IMR-90 (cell line): ENCODE data around the gene CDR2. TPM values are rescaled to one million over a fixed set of nuclear protein-coding genes. Genes with fewer than 3 reads are reported as not detected.

Experiments used
- ATAC-seq: fragments of 200-7000 bp; cut with Tn5 transposase; 2 replicates; pipeline ENCODE4 v1.9.1; 2020; ENCODE audit warnings: low read depth, mild to moderate bottlenecking, moderate library complexity
- BruUV-seq: library from RNA; stranded (reverse); fragments of 400-500 nt; replicated peaks from 2 replicates; lab custom pipeline; 2021; lab: Mats Ljungman, UMichigan
- CTCF ChIA-PET: fragments of 300-600 bp; formaldehyde crosslinking; extraction: SDS; loops from one replicate; lab custom pipeline; 2021; ENCODE audit warnings: antibody characterized with exemption; lab: Yijun Ruan, JAX
- POLR2A ChIA-PET: fragments of 300-600 bp; sonication (Branson Sonifier 250); formaldehyde crosslinking; loops from one replicate; lab custom pipeline; 2022; ENCODE audit warnings: antibody characterized with exemption; ENCODE audit not compliant: unreplicated experiment; lab: Charles Lee
- DNase-seq: peaks from one replicate; pipeline ENCODE4 v3.0.0; 2013
- H2AFZ ChIP-seq: replicated peaks from 2 replicates; pipeline ENCODE3; 2013; ENCODE audit warnings: low read length, mild to moderate bottlenecking; ENCODE audit not compliant: poor library complexity
- H2AK5ac ChIP-seq: 2 replicates; pipeline ENCODE4 v1.6.1; 2013; ENCODE audit warnings: low read depth, low read length, inconsistent platforms
- H2AK9ac ChIP-seq: replicated peaks from 2 replicates; pipeline ENCODE3; 2013; ENCODE audit warnings: mild to moderate bottlenecking, low read depth, low read length, moderate library complexity; ENCODE audit not compliant: poor library complexity
- H2BK120ac ChIP-seq: 2 replicates; pipeline ENCODE4 v1.6.1; 2013; ENCODE audit warnings: low read depth, low read length, inconsistent platforms
- H2BK15ac ChIP-seq: 3 replicates; pipeline ENCODE4 v1.6.1; 2013; ENCODE audit warnings: low read depth, low read length, inconsistent platforms
- H2BK20ac ChIP-seq: 2 replicates; pipeline ENCODE4 v1.6.1; 2013; ENCODE audit warnings: low read depth, mild to moderate bottlenecking, inconsistent platforms, low read length, moderate library complexity
- H2BK5ac ChIP-seq: 2 replicates; pipeline ENCODE4 v1.6.1; 2013; ENCODE audit warnings: mild to moderate bottlenecking, low read depth, low read length, inconsistent platforms; ENCODE audit not compliant: poor library complexity, severe bottlenecking
- H3K14ac ChIP-seq: replicated peaks from 2 replicates; pipeline ENCODE4 v1.6.1; 2013; ENCODE audit warnings: low read depth, low read length, inconsistent platforms
- H3K18ac ChIP-seq: 2 replicates; pipeline ENCODE4 v1.6.1; 2013; ENCODE audit warnings: low read depth, low read length, control low read depth
- H3K23ac ChIP-seq: 2 replicates; pipeline ENCODE4 v1.6.1; 2013; ENCODE audit warnings: low read depth, low read length, inconsistent platforms
- H3K27ac ChIP-seq: 2 replicates; pipeline ENCODE4 v1.5.1; 2013; ENCODE audit warnings: mild to moderate bottlenecking, control low read depth, low read length; ENCODE audit not compliant: insufficient read depth
- H3K27me3 ChIP-seq: 2 replicates; pipeline ENCODE4 v1.6.1; 2013; ENCODE audit warnings: low read length; ENCODE audit not compliant: control insufficient read depth, insufficient read depth
- H3K36me3 ChIP-seq: 2 replicates; pipeline ENCODE4 v1.6.1; 2013; ENCODE audit warnings: low read length, mixed read lengths; ENCODE audit not compliant: control insufficient read depth, insufficient read depth
- H3K4ac ChIP-seq: 2 replicates; pipeline ENCODE4 v1.6.1; 2013; ENCODE audit warnings: low read depth, low read length, inconsistent platforms
- H3K4me1 ChIP-seq: 2 replicates; pipeline ENCODE4 v1.6.1; 2013; ENCODE audit warnings: low read length, mixed read lengths; ENCODE audit not compliant: control insufficient read depth, insufficient read depth
- H3K4me2 ChIP-seq: 2 replicates; pipeline ENCODE4 v1.6.1; 2013; ENCODE audit warnings: low read depth, mild to moderate bottlenecking, control low read depth, low read length, moderate library complexity
- H3K4me3 ChIP-seq: 2 replicates; pipeline ENCODE4 v1.5.1; 2013; ENCODE audit warnings: low read depth, mild to moderate bottlenecking, control low read depth, low read length, moderate library complexity; ENCODE audit not compliant: insufficient read depth
- H3K56ac ChIP-seq: 2 replicates; pipeline ENCODE4 v1.6.1; 2013; ENCODE audit warnings: low read length, inconsistent platforms; ENCODE audit not compliant: insufficient read depth; ENCODE audit errors: extremely low read depth
- H3K79me1 ChIP-seq, 2 experiments: 2 replicates each; pipeline ENCODE4 v1.6.1; 2013; ENCODE audit warnings: low read length in 2 of 2, inconsistent platforms in 1 of 2, low read depth in 1 of 2
- H3K9ac ChIP-seq: 2 replicates; pipeline ENCODE4 v1.6.1; 2013; ENCODE audit warnings: low read depth, low read length, control low read depth
- H3K9me1 ChIP-seq: 2 replicates; pipeline ENCODE4 v1.6.1; 2013; ENCODE audit warnings: low read length, inconsistent platforms; ENCODE audit not compliant: insufficient read depth
- H3K9me3 ChIP-seq: 2 replicates; pipeline ENCODE4 v1.6.1; 2013; ENCODE audit warnings: low read length; ENCODE audit not compliant: control insufficient read depth, insufficient read depth
- H4K20me1 ChIP-seq: 2 replicates; pipeline ENCODE4 v1.6.1; 2013; ENCODE audit warnings: low read length, inconsistent platforms; ENCODE audit not compliant: insufficient read depth
- H4K5ac ChIP-seq: 2 replicates; pipeline ENCODE4 v1.6.1; 2013; ENCODE audit warnings: mild to moderate bottlenecking, low read depth, low read length, control low read depth
- H4K8ac ChIP-seq, 2 experiments: 2 replicates each; pipeline ENCODE4 v1.6.1; 2013; ENCODE audit warnings: low read depth in 2 of 2, low read length in 2 of 2, control low read depth in 1 of 2, inconsistent platforms in 1 of 2
- H4K91ac ChIP-seq: 2 replicates; pipeline ENCODE4 v1.6.1; 2013; ENCODE audit warnings: low read depth, low read length, inconsistent platforms; ENCODE audit not compliant: insufficient read depth
- BHLHE40 ChIP-seq: fragments of 150-350 bp; IDR thresholded peaks from 2 replicates; pipeline ENCODE4 v1.6.1; 2016; ENCODE audit warnings: mild to moderate bottlenecking, low read depth, low read length
- CEBPB ChIP-seq: IDR thresholded peaks from 2 replicates; pipeline ENCODE4 v1.6.1; 2012; ENCODE audit warnings: low read depth, low read length, improper control_type of control experiment
- CHD1 ChIP-seq: IDR thresholded peaks from 2 replicates; pipeline ENCODE4 v1.6.1; 2012; ENCODE audit warnings: low read depth, low read length, improper control_type of control experiment
- ELK1 ChIP-seq: fragments of 150-350 bp; IDR thresholded peaks from 2 replicates; pipeline ENCODE4 v1.6.1; 2016; ENCODE audit warnings: low read depth, mild to moderate bottlenecking, low read length, moderate library complexity, borderline replicate concordance
- FOS ChIP-seq: fragments of 150-350 bp; IDR thresholded peaks from 2 replicates; pipeline ENCODE4 v1.6.1; 2016; ENCODE audit warnings: low read depth, low read length
- MAFK ChIP-seq: IDR thresholded peaks from 2 replicates; pipeline ENCODE4 v1.6.1; 2012; ENCODE audit warnings: low read depth, low read length, improper control_type of control experiment
- MAZ ChIP-seq: IDR thresholded peaks from 2 replicates; pipeline ENCODE4 v1.6.1; 2012; ENCODE audit warnings: low read depth, mild to moderate bottlenecking, low read length, improper control_type of control experiment, moderate library complexity, borderline replicate concordance
- MXI1 ChIP-seq: IDR thresholded peaks from 2 replicates; pipeline ENCODE4 v1.6.1; 2012; ENCODE audit warnings: low read depth, mild to moderate bottlenecking, low read length, moderate library complexity, borderline replicate concordance
- NFE2L2 ChIP-seq: fragments of 150-350 bp; IDR thresholded peaks from 2 replicates; pipeline ENCODE4 v1.6.1; 2016; ENCODE audit warnings: low read depth, mild to moderate bottlenecking, low read length
- POLR2A ChIP-seq: IDR thresholded peaks from 2 replicates; pipeline ENCODE4 v1.6.1; 2012; ENCODE audit warnings: mild to moderate bottlenecking, low read depth, low read length
- RAD21 ChIP-seq: IDR thresholded peaks from 2 replicates; pipeline ENCODE4 v1.6.1; 2012; ENCODE audit warnings: low read length, improper control_type of control experiment
- RCOR1 ChIP-seq: IDR thresholded peaks from 2 replicates; pipeline ENCODE4 v1.6.1; 2012; ENCODE audit warnings: mild to moderate bottlenecking, low read length, improper control_type of control experiment; ENCODE audit not compliant: insufficient replicate concordance
- RFX5 ChIP-seq: IDR thresholded peaks from 2 replicates; pipeline ENCODE4 v1.8.0; 2012; ENCODE audit warnings: low read depth, mild to moderate bottlenecking, low read length, moderate library complexity
- SMC3 ChIP-seq: fragments of 150-350 bp; IDR thresholded peaks from 2 replicates; pipeline ENCODE4 v1.6.1; 2016; ENCODE audit warnings: low read depth, mild to moderate bottlenecking, antibody characterized with exemption, low read length, moderate library complexity
- WGBS, 2 experiments: methylation state at CpG; one replicate each; pipeline versions ENCODE4 v1.1.5 to v1.1.7; 2013; ENCODE audit warnings: missing lambda C conversion rate in 2 of 2; ENCODE audit not compliant: insufficient read length in 1 of 2; ENCODE audit errors: extremely low coverage in 2 of 2; 5-methylcytosine and 5-hydroxymethylcytosine counted together
- dilution Hi-C: fragments of 300-500 bp; cut with HindIII; formaldehyde crosslinking; loops from one replicate; pipeline ENCODE4 v1.14.3; 2018; ENCODE audit warnings: low sequenced_read_pairs; ENCODE audit not compliant: unreplicated experiment
- in situ Hi-C: fragments of 300-500 bp; cut with MboI; formaldehyde crosslinking; loops from 3 replicates; pipeline ENCODE4 v1.14.3; 2019; ENCODE audit warnings: low sequenced_read_pairs, inconsistent platforms, mixed read lengths
- intact Hi-C: fragments of 100-400 bp; cut with micrococcal nuclease; formaldehyde crosslinking; loops from 2 replicates; pipeline ENCODE4 v1.10.0; 2022
- polyA plus RNA-seq, 3 experiments: library from polyadenylated mRNA; depleted of rRNA; stranded (reverse); fragments of >200 nt; gene quantifications; 2 replicates each; pipeline ENCODE4 v1.2.3, GENCODE V29; 2012; ENCODE audit warnings: low replicate concordance in 1 of 3
- total RNA-seq: library from RNA; depleted of rRNA; stranded (reverse); fragments of >200 nt; gene quantifications from 2 replicates; pipeline ENCODE4 v1.2.3, GENCODE V29; 2012
- TF ChIP-seq, protein P1 (sequence below): conservative IDR thresholded peaks from 2 replicates; pipeline ENCODE4 v1.5.1; 2012; ENCODE audit warnings: mild to moderate bottlenecking, low read depth, low read length, improper control_type of control experiment
- TF ChIP-seq, protein P2 (sequence below): fragments of 150-350 bp; IDR thresholded peaks from 2 replicates; pipeline ENCODE4 v1.6.1; 2017; ENCODE audit warnings: mild to moderate bottlenecking, antibody characterized with exemption, low read length, low read depth

Gene CDR2
- total and polyA plus RNA-seq, 2 of the 4 experiments (the other 2 are of a cell fraction): 37.7 to 48.4 TPM

- Histone ChIP-seq H3K23ac (no peak overlapping the region), H4K5ac (no peak overlapping the region), H3K56ac (no peak overlapping the region), H2AK9ac (no peak overlapping the region), H2BK120ac (no peak overlapping the region), H3K27me3 (no peaks in the 10 kb centered on the region), H3K18ac (0 out of 2 replicates have a peak overlapping the region, but pooled peaks have one; percentile 2), H2AFZ (no peak overlapping the region), H3K4ac (no peak overlapping the region; the same call in 1 of the 2 replicates), H4K8ac (0 out of 4 replicates have a peak overlapping the region, but pooled peaks of 1 of the 2 experiments have one; percentile 3), H3K36me3 (peaks cover 31% of the 10 kb centered on the region), H3K9me1 (peaks cover 11% of the 10 kb centered on the region), H3K4me3 (no peak overlapping the region), H3K4me1 (peaks cover 20% of the 10 kb centered on the region), H4K91ac (no peak overlapping the region), H2BK5ac (peak overlapping the region; percentile 41), H3K27ac (peak overlapping the region; percentile 38; the same call in 1 of the 2 replicates), H2BK20ac (no peak overlapping the region), H3K4me2 (0 out of 2 replicates have a peak overlapping the region, but pooled peaks have one; percentile 7), H3K9ac (no peak overlapping the region), H3K79me1 (peaks cover 21 to 66% of the 10 kb centered on the region in 2 experiments), H3K14ac (no peak overlapping the region), H2BK15ac (no peak overlapping the region), H3K9me3 (no peaks in the 10 kb centered on the region), H4K20me1 (peaks cover 87% of the 10 kb centered on the region), H2AK5ac (no peak overlapping the region)
- POLR2A ChIA-PET: no interaction called here
- DNase-seq (no peak), ATAC-seq (no peak)
- dilution Hi-C loops: no loop called here
- in situ Hi-C loops: no loop called here
- intact Hi-C loops: no loop called here
- no CpG with 5 or more reads among the region's 3 CpGs for WGBS, 2 experiments
- CTCF ChIA-PET: no interaction called here
- no peak for TF ChIP-seq ELK1
- no peak for TF ChIP-seq POLR2A
- no peak for TF ChIP-seq RFX5
- no peak for TF ChIP-seq RCOR1
- TF ChIP-seq RAD21: no peak
- no peak for TF ChIP-seq BHLHE40
- no peak for TF ChIP-seq MAZ
- TF ChIP-seq SMC3: no peak
- no peak for TF ChIP-seq MXI1
- TF ChIP-seq FOS: no peak
- TF ChIP-seq, protein P1, sequence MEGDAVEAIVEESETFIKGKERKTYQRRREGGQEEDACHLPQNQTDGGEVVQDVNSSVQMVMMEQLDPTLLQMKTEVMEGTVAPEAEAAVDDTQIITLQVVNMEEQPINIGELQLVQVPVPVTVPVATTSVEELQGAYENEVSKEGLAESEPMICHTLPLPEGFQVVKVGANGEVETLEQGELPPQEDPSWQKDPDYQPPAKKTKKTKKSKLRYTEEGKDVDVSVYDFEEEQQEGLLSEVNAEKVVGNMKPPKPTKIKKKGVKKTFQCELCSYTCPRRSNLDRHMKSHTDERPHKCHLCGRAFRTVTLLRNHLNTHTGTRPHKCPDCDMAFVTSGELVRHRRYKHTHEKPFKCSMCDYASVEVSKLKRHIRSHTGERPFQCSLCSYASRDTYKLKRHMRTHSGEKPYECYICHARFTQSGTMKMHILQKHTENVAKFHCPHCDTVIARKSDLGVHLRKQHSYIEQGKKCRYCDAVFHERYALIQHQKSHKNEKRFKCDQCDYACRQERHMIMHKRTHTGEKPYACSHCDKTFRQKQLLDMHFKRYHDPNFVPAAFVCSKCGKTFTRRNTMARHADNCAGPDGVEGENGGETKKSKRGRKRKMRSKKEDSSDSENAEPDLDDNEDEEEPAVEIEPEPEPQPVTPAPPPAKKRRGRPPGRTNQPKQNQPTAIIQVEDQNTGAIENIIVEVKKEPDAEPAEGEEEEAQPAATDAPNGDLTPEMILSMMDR: no peak
- no peak for TF ChIP-seq CHD1
- no peak for TF ChIP-seq NFE2L2
- no peak for TF ChIP-seq MAFK
- TF ChIP-seq, protein P2, sequence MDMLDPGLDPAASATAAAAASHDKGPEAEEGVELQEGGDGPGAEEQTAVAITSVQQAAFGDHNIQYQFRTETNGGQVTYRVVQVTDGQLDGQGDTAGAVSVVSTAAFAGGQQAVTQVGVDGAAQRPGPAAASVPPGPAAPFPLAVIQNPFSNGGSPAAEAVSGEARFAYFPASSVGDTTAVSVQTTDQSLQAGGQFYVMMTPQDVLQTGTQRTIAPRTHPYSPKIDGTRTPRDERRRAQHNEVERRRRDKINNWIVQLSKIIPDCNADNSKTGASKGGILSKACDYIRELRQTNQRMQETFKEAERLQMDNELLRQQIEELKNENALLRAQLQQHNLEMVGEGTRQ: no peak
- no peak for TF ChIP-seq CEBPB
- no TSS peak for BruUV-seq
Observed at GRCh38 chr16:22366889-22367288, 7.5 kb downstream of the CDR2 start.
